Fibroblast of lung (primary cell): Measurements from ENCODE around the gene KMT5C. TPM values are rescaled to one million over a fixed set of nuclear protein-coding genes. Genes with fewer than 3 reads are reported as not detected.

Experiments used
- DNase-seq, 2 donors: peaks; one replicate each; pipeline versions ENCODE4 v3.0.0 to v3.0.0-alpha.2; 2010; ENCODE audit warnings: low read depth in 2 of 2
- H2AFZ ChIP-seq: 2 replicates; pipeline ENCODE4 v1.5.1; 2012; ENCODE audit warnings: low read length, control low read depth, inconsistent platforms
- H3K27ac ChIP-seq: 2 replicates; pipeline ENCODE4 v1.5.1; 2011; ENCODE audit warnings: low read length, control low read depth; ENCODE audit not compliant: insufficient read depth
- H3K27me3 ChIP-seq: 2 replicates; pipeline ENCODE4 v1.5.1; 2011; ENCODE audit warnings: mild to moderate bottlenecking, low read length; ENCODE audit not compliant: control insufficient read depth, insufficient read depth
- H3K36me3 ChIP-seq: 2 replicates; pipeline ENCODE4 v1.5.1; 2011; ENCODE audit warnings: low read length; ENCODE audit not compliant: control insufficient read depth, insufficient read depth
- H3K4me1 ChIP-seq: 2 replicates; pipeline ENCODE4 v1.5.1; 2011; ENCODE audit warnings: low read length; ENCODE audit not compliant: control insufficient read depth, insufficient read depth; ENCODE audit errors: extremely low read depth
- H3K4me2 ChIP-seq: 2 replicates; pipeline ENCODE4 v1.5.1; 2011; ENCODE audit warnings: low read length, control low read depth; ENCODE audit not compliant: insufficient read depth; ENCODE audit errors: extremely low read depth
- H3K4me3 ChIP-seq, 4 experiments: fragments of 200-600 bp in 1 of 4; sonication (generic) in 1 of 4; replicated peaks in 1 of 4; 2 replicates each; pipeline ENCODE4 v1.5.1; 2011 to 2016; ENCODE audit warnings: low read length in 4 of 4, low read depth in 3 of 4, mild to moderate bottlenecking in 3 of 4, control low read depth in 2 of 4, inconsistent platforms in 1 of 4, mixed read lengths in 1 of 4; ENCODE audit not compliant: insufficient read depth in 1 of 4; ENCODE audit errors: control extremely low read depth in 1 of 4
- H3K79me2 ChIP-seq: 2 replicates; pipeline ENCODE4 v1.5.1; 2012; ENCODE audit warnings: mild to moderate bottlenecking, low read length, inconsistent platforms; ENCODE audit not compliant: control insufficient read depth, insufficient read depth
- H3K9ac ChIP-seq: 2 replicates; pipeline ENCODE4 v1.5.1; 2011; ENCODE audit warnings: mild to moderate bottlenecking, low read length, control low read depth; ENCODE audit not compliant: insufficient read depth
- H3K9me3 ChIP-seq: 2 replicates; pipeline ENCODE4 v1.5.1; 2012; ENCODE audit warnings: low read depth, low read length; ENCODE audit not compliant: control insufficient read depth, insufficient read depth
- H4K20me1 ChIP-seq: 2 replicates; pipeline ENCODE4 v1.5.1; 2011; ENCODE audit warnings: low read length; ENCODE audit not compliant: control insufficient read depth, insufficient read depth; ENCODE audit errors: extremely low read depth
- CTCF ChIP-seq, 2 donors: IDR thresholded peaks in 1 of 2; conservative IDR thresholded peaks in 1 of 2; 1 replicate in 1 of 2; 2 replicates in 1 of 2; pipeline ENCODE4 v1.5.1; 2011 to 2012; ENCODE audit warnings: low read length in 2 of 2, control low read depth in 1 of 2, inconsistent platforms in 1 of 2, low read depth in 1 of 2, mild to moderate bottlenecking in 1 of 2
- EZH2 ChIP-seq: IDR thresholded peaks from 2 replicates; pipeline ENCODE4 v1.5.1; 2012; ENCODE audit warnings: low read length, control low read depth, mild to moderate bottlenecking; ENCODE audit errors: missing control alignments
- polyA plus RNA-seq, 2 donors: library from polyadenylated mRNA; depleted of rRNA in 1 of 2; stranded (reverse) in 1 of 2; unstranded in 1 of 2; fragments of >200 nt; gene quantifications; 2 replicates each; pipeline ENCODE4 v1.2.1, GENCODE V29; 2011 to 2012; ENCODE audit warnings: missing spikeins in 1 of 2
- total RNA-seq: library from RNA; depleted of rRNA; stranded (reverse); fragments of >200 nt; gene quantifications from 2 replicates; pipeline ENCODE4 v1.2.1, GENCODE V29; 2014

The KMT5C gene
- total and polyA plus RNA-seq, 2 donors (not counting 1 experiment from before 2014, with no cell fraction given): 2.5 to 4.1 TPM

GRCh38 chr19:55373306-55373992 lies 33.8 kb downstream of the KMT5C start:
- Histone ChIP-seq H3K36me3 (no peaks in the 10 kb centered on the region), H4K20me1 (no peaks in the 10 kb centered on the region), H3K9ac (no peak overlapping the region), H2AFZ (no peak overlapping the region), H3K9me3 (no peaks in the 10 kb centered on the region), H3K27ac (no peak overlapping the region), H3K4me2 (no peak overlapping the region), H3K4me3 (no peak overlapping the region), H3K79me2 (no peaks in the 10 kb centered on the region), H3K27me3 (no peaks in the 10 kb centered on the region), H3K4me1 (peaks cover 9% of the 10 kb centered on the region)
- TF ChIP-seq EZH2: no peak
- TF ChIP-seq CTCF (conservative IDR thresholded peaks at IDR 0.05 in 1 of 2, IDR thresholded peaks at IDR 0.05 in 1 of 2; ENCODE audit: low read depth in 1 of 2, low read length in 2 of 2): no peak
- no peak for DNase-seq

- Histone ChIP-seq H3K4me1 (peaks cover 9% of the 10 kb centered on the region), H3K36me3 (no peaks in the 10 kb centered on the region), H3K27me3 (no peaks in the 10 kb centered on the region), H3K79me2 (no peaks in the 10 kb centered on the region), H2AFZ (peak overlapping the region; percentile 41), H3K9me3 (no peaks in the 10 kb centered on the region), H3K4me3 (no peak overlapping the region), H3K4me2 (no peak overlapping the region), H3K9ac (peak overlapping the region; percentile 46), H4K20me1 (no peaks in the 10 kb centered on the region), H3K27ac (no peak overlapping the region)
- peak; percentile 35 to 52 for DNase-seq
- TF ChIP-seq EZH2 (no peak), CTCF (conservative IDR thresholded peaks at IDR 0.05 in 1 of 2, IDR thresholded peaks at IDR 0.05 in 1 of 2; ENCODE audit: low read depth in 1 of 2, low read length in 2 of 2) (no peak)
Observed at GRCh38 chr19:55373993-55374757, 34.5 kb downstream of the KMT5C start.

- no peaks in the 10 kb centered on the region for H3K79me2 ChIP-seq
- H3K27ac ChIP-seq: no peak within 1 kb of the TSS
- no peaks in the 10 kb centered on the region for H4K20me1 ChIP-seq
- H3K9me3 ChIP-seq: no peaks in the 10 kb centered on the region
- peaks cover 5% of the 10 kb centered on the region for H3K4me1 ChIP-seq
- no peak for TF ChIP-seq CTCF (conservative IDR thresholded peaks at IDR 0.05 in 1 of 2, IDR thresholded peaks at IDR 0.05 in 1 of 2; ENCODE audit: low read depth in 1 of 2, low read length in 2 of 2)
- no peak for TF ChIP-seq EZH2
- no peak for DNase-seq
- no peak within 1 kb of the TSS for H3K4me2 ChIP-seq
- no peak within 1 kb of the TSS for H2AFZ ChIP-seq
- no peak within 1 kb of the TSS for H3K9ac ChIP-seq
- no peaks in the 10 kb centered on the region for H3K27me3 ChIP-seq
- H3K36me3 ChIP-seq: no peaks in the 10 kb centered on the region
- H3K4me3 ChIP-seq: no peak within 1 kb of the TSS
Observed at GRCh38 chr19:55376241-55376933, 36.7 kb downstream of the KMT5C start, which contains the start of gene TMEM190. TMEM190 (plus strand) TSS chr19:55376826; CDS start chr19:55376854, 28 bp downstream.
